KOPT-K1 (cell line): ENCODE results near the gene CLPSL1.
"Not testable (repeated sequence)": the region's sequence is repeated elsewhere in the genome, so short reads cannot be mapped to it uniquely, and the experiment has no call there.

Source experiments
- H3K27ac ChIP-seq: fragments of 200-600 bp; sonication (generic); 2 replicates; pipeline ENCODE4 v1.5.1; 2016; ENCODE audit warnings: antibody characterized with exemption, mild to moderate bottlenecking, low read depth, low read length; ENCODE audit not compliant: poor library complexity, severe bottlenecking
- H3K36me3 ChIP-seq: fragments of 200-600 bp; sonication (generic); 2 replicates; pipeline ENCODE4 v1.5.1; 2017; ENCODE audit warnings: antibody characterized with exemption, mild to moderate bottlenecking, low read length, moderate library complexity; ENCODE audit not compliant: insufficient read depth
- H3K9me3 ChIP-seq: fragments of 200-600 bp; sonication (generic); 2 replicates; pipeline ENCODE4 v1.5.1; 2017; ENCODE audit warnings: antibody characterized with exemption, low read length, mild to moderate bottlenecking; ENCODE audit not compliant: insufficient read depth, poor library complexity, severe bottlenecking

The CLPSL1 gene, protein sequence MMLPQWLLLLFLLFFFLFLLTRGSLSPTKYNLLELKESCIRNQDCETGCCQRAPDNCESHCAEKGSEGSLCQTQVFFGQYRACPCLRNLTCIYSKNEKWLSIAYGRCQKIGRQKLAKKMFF

DNA sequence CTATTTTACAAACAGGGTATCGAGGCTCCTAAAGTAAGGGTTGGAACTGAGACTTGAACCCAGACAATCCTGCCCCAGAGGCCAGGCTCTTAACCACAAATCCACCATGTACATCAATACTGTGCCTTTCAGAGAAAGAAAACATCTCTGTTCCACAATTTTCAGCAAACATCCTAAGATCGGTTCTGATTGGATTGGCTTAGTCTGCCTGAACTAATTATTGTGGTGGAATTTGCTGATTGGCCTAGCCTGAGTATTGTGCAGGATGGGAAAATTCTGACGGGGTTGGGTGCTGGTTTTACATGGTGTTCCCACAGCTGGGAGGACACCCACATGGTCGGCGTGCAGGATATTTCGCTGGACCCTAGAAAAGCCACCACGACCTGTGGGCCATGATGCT is at the start of gene CLPSL1:
Gene CLPSL1 (plus strand): TSS at position 301 of the 400 bp plus-strand sequence. CDS start 92 bp downstream, at position 393.
- no peaks in the 10 kb centered on the region for H3K9me3 ChIP-seq
- no peak within 1 kb of the TSS for H3K27ac ChIP-seq
- no peaks in the 10 kb centered on the region for H3K36me3 ChIP-seq

GRCh38 chr6:35731414-35731735 is 49.4 kb upstream of the CLPSL1 start:
- no peaks in the 10 kb centered on the region for H3K36me3 ChIP-seq
- H3K27ac ChIP-seq = peak overlapping the region; percentile 99
- no peaks in the 10 kb centered on the region for H3K9me3 ChIP-seq

DNA sequence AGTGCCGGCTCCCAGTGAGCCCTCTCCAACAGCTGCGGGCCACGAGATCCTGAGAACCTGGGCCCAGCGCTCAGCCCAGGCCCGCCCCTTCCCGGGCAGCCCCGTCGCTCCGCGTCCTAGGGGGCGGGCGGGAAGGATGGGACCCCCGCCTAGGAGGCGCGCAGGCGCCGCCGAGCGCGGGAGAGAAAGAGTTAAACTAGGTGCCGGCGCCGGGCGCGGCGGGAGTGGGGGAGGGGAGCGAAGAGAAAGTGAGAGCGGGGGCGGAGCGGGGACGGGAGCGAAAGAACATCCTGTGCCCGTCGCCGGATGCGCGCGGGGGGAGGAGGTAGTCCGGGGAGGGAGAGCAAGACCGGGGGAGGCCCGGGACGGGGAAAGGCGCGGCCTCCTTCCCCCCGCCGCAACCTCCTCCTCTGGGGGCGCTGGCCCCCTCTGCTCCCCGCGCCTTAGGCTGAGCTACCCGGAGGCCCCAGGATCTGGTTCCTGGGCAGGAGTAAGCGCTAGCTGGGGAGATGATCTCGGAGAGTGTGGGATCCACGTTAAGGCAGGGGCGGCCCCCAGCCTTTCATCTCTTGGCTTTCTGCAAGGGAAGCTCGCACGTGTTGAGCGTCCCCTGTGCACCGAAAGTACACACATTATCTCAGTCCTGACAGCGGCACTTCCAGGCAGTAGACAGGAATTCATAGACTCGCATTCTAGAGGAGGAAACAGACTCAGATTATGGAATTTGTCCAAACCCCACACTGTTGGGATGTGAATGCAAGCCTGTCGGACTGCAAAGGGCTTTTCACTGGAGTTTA is 48.9 kb upstream of the CLPSL1 start:
- H3K27ac ChIP-seq = peak overlapping the region; percentile 99
- no peaks in the 10 kb centered on the region for H3K9me3 ChIP-seq
- no peaks in the 10 kb centered on the region for H3K36me3 ChIP-seq

- H3K36me3 ChIP-seq = no peaks in the 10 kb centered on the region
- no peaks in the 10 kb centered on the region for H3K9me3 ChIP-seq
- peak overlapping the region; percentile 17 for H3K27ac ChIP-seq
Measured at GRCh38 chr6:35733633-35734032, 47.2 kb upstream of the CLPSL1 start.

DNA sequence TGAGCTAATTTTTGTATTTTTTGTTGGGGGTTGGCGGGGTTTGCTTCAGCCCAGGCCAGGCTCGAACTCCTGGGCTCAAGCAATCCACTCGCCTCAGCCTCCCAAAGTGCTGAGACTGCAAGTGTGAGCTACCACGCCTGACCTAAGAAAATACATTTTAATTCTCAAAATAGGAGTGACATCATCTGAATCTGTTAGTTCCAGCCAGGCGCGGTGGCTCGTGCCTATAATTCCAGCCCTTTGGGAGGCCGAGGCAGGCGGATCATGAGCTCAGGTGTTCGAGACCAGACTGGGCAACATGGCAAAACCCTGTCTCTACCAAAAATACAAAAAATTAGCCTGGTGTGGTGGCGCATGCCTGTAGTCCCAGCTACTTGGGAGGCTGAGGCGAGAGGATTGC is 46.5 kb upstream of the CLPSL1 start:
- not testable (repeated sequence) for H3K36me3 ChIP-seq, H3K9me3 ChIP-seq, H3K27ac ChIP-seq

DNA sequence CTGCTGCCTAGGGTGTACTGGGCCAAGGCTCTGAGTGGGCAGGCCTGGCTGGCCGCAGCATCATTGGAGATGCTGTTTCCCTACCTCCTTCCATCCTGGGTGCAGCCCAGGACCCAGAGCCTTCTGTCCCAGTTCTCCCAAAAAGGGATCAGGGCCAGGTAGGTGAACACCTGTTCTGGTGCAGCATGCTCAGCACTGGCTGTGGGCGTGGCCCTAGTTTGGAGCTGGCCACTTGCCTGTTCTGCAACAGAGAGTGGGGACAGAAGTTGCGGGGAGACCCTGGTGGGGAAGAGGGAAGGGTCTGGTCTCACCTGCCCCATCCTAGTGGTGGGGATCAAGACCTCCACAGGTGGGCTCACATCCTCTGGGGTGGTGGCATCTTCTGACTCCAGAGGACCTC is 45.4 kb upstream of the CLPSL1 start:
- Histone ChIP-seq H3K9me3 (no peaks in the 10 kb centered on the region), H3K36me3 (no peaks in the 10 kb centered on the region), H3K27ac (peak overlapping the region; percentile 40)

DNA sequence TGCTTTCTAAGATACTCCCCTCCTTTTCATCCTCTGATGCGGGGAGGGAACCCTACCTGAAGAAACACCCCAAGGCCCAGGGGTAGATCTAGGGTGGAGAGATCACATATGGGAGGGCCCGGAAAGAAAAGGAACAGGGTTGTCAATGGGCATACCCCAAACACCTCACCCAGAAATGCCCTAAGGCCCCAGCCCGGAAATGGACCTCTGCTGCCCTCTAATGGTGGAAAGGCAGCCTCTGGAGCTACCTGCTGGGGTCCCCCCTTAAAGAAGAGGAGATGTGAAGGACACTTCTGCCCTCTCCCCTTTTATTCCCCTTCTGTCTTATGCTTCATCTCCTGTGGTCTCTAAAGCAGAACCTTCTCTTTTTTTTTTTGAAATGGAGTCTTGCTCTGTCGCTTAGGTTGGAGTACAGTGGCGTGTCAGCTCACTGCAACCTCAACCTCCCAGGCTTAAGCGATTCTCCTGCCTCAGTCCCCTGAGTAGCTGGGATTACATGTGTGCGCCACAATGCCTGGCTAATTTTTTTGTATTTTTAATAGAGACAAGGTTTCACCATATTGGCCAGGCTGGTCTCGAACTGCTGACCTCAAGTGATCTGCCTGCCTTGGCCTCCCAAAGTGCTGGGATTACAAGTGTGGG is 44.4 kb upstream of the CLPSL1 start:
- H3K36me3 ChIP-seq = no peaks in the 10 kb centered on the region
- peak overlapping the region; percentile 40 for H3K27ac ChIP-seq

DNA sequence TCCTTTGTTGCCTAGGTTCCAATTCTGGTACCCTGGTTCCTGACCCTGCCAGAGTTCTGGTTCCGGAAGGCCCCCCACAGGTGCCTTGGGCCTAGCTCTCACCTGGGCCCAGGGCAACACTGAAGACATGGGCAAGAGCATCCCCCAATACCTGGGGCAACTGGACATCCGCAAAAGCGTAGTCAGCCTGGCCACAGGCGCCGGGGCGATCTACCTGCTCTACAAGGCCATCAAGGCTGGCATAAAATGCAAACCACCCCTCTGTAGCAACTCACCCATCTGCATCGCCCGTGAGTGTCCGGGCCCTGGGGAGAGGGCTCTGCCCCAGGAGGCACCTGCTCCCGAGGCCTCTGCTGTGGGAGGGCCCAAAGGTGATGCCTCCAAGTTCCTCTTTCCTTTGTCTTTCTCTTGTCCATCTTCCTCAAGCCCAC is 43.8 kb upstream of the CLPSL1 start, which contains the start of gene ARMC12:
Gene ARMC12 (plus strand): TSS at position 51 of the 431 bp plus-strand sequence. CDS start 77 bp downstream, at position 128.
- Histone ChIP-seq H3K36me3 (no peaks in the 10 kb centered on the region), H3K27ac (peak within 1 kb of the TSS; percentile 40), H3K9me3 (no peaks in the 10 kb centered on the region)

More for the DNA sequence above, 44.4 kb upstream of the CLPSL1 start:
- no peaks in the 10 kb centered on the region for H3K9me3 ChIP-seq

- H3K27ac ChIP-seq = no peak overlapping the region
Measured at GRCh38 chr6:35737413-35738211, 43.2 kb upstream of the CLPSL1 start.

DNA sequence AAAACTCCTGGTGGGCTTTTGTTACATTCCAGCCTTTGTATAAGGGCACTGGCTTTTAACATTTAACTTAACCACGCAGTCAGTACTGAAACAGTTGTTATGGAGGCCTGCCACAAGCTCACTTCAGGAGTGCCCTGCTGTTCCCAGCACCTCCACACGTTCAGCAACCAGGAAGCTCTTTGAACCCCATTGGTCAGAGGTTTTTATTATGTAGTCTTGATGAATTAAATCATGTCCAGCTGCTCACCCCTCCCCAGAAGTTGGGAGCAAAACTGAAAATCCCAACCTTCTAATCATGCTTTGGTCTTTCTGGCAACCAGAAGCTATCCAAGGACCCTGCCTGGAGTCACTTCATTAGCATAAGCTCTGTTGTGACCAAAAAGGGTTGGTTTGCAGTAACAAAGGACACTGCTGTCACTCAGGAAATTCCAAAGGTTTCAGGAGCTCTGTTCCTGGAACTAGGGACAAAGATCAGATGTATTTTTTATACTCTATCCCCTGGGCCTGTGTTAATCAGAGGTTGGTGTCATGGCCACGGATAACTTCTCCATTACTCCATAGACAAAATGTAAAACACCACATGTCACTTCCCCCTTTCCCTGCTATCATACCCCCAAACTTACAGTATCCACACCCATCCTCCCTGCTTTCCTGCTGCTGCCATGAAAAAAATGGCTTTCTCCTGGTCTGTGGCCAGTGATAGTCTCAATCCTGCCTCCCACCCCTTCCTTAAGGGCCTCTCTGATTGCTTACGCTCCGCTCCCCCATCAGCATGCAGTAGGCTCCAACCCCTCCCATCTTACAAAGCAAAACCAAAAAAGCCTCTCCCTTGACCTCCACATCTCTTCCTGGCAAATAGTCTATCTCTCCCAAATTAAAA is 40.9 kb upstream of the CLPSL1 start:
- Histone ChIP-seq H3K9me3 (no peaks in the 10 kb centered on the region), H3K36me3 (no peaks in the 10 kb centered on the region), H3K27ac (no peak overlapping the region)

More at GRCh38 chr6:35737413-35738211, 43.2 kb upstream of the CLPSL1 start:
- H3K36me3 ChIP-seq = no peaks in the 10 kb centered on the region
- no peaks in the 10 kb centered on the region for H3K9me3 ChIP-seq

DNA sequence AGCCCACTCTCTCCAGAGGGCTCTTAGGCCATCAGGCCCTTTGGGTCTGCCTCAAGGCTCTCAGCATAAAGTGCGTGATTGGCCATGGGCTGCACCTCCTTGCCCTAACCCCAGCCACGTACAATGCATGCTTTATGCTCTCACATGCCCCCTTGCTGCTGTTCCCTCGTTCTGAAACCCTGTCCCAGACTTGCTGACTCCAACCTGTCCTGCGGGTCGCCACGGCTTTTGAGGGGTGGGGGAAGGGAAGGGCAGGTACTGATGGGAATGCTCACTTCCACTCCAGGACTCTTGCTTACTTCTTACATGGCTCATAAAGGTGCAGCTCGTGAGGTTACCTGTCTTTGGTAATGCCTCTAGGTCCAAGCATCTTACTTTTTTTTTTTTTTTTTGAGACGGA is 38.0 kb upstream of the CLPSL1 start:
- Histone ChIP-seq H3K27ac (no peak overlapping the region), H3K36me3 (no peaks in the 10 kb centered on the region), H3K9me3 (peaks cover 6% of the 10 kb centered on the region)

GRCh38 chr6:35745509-35745908 is 35.3 kb upstream of the CLPSL1 start:
- Histone ChIP-seq H3K27ac (no peak overlapping the region), H3K9me3 (peaks cover 9% of the 10 kb centered on the region), H3K36me3 (no peaks in the 10 kb centered on the region)

- no peaks in the 10 kb centered on the region for H3K36me3 ChIP-seq
- H3K9me3 ChIP-seq = peaks cover 9% of the 10 kb centered on the region
- H3K27ac ChIP-seq = no peak overlapping the region
Measured at GRCh38 chr6:35746516-35746915, 34.3 kb upstream of the CLPSL1 start.

DNA sequence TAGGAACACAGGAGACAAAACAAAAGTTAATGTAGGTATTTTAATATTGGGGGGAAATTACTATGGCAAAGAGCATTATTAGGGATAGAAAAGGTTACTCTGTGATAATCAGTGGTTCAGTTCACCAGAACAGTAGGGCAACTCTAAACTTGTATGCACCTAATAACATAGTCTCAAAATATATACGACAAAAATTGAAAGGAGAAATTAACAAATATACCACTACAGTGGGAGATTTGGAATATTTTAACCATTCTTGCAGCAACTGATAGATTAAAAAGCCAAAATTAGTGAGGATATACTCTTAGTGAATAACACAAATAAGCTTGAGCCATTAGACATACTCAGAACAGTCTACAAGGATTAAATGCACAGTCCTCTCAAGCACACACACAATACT is 32.9 kb upstream of the CLPSL1 start:
- peaks cover 9% of the 10 kb centered on the region for H3K9me3 ChIP-seq

More for the DNA sequence above, 32.9 kb upstream of the CLPSL1 start:
- no peaks in the 10 kb centered on the region for H3K36me3 ChIP-seq
- H3K27ac ChIP-seq = no peak overlapping the region
